Measurements from ENCODE around the gene SPOCK1.

SPOCK1 gene

DNA sequence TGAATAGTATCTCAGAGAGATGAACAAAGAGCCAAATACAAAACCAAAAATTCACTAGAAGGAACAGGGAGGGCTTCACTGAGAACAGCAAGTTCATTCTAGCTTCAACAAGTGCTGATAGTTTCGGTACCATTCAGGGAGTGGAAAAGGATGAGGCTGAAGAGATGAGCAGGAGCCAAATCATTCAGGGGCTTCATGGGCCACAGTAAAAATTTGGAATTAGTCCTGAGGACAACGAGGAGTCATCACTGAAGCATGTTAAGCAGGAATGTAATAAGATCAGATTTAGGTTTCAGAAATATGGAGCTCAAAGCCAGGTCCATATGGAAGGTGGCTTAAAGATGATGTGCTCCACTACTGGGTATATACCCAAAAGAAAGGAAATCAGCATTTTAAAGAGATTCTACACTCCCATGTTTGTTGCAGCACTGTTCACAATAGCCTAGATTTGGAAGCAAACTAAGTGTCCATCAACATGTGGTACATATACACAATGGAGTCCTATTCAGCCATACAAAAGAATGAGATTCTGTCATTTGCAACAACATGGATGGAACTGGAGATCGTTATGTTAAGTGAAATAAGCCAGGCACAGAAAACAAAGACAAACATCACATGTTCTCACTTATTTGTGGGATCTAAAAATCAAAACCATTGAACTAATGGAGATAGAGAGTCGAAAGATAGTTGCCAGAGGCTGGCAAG lies 36.2 kb downstream of the SPOCK1 start:
- ATAC-seq (ENCODE audit: low read depth) (no peak; the same call in 2 of the 3 replicates), DNase-seq (ENCODE audit: low spot score) (no peak)
- H3K27ac ChIP-seq (ENCODE audit: poor library complexity, severe bottlenecking) = no peak overlapping the region
- no peaks in the 10 kb centered on the region for H3K36me3 ChIP-seq (ENCODE audit: low read depth)
- TF ChIP-seq, protein P1, sequence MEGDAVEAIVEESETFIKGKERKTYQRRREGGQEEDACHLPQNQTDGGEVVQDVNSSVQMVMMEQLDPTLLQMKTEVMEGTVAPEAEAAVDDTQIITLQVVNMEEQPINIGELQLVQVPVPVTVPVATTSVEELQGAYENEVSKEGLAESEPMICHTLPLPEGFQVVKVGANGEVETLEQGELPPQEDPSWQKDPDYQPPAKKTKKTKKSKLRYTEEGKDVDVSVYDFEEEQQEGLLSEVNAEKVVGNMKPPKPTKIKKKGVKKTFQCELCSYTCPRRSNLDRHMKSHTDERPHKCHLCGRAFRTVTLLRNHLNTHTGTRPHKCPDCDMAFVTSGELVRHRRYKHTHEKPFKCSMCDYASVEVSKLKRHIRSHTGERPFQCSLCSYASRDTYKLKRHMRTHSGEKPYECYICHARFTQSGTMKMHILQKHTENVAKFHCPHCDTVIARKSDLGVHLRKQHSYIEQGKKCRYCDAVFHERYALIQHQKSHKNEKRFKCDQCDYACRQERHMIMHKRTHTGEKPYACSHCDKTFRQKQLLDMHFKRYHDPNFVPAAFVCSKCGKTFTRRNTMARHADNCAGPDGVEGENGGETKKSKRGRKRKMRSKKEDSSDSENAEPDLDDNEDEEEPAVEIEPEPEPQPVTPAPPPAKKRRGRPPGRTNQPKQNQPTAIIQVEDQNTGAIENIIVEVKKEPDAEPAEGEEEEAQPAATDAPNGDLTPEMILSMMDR (IDR thresholded peaks at IDR 0.05; ENCODE audit: poor library complexity, severe bottlenecking) = no peak
- no peaks in the 10 kb centered on the region for H3K9me3 ChIP-seq (ENCODE audit: severe bottlenecking)
- H3K4me1 ChIP-seq (ENCODE audit: insufficient read depth, poor library complexity, severe bottlenecking) = no peaks in the 10 kb centered on the region
- no peak overlapping the region for H3K4me3 ChIP-seq (ENCODE audit: severe bottlenecking)
- no peaks in the 10 kb centered on the region for H3K27me3 ChIP-seq (ENCODE audit: insufficient read depth, poor library complexity, severe bottlenecking)

DNA sequence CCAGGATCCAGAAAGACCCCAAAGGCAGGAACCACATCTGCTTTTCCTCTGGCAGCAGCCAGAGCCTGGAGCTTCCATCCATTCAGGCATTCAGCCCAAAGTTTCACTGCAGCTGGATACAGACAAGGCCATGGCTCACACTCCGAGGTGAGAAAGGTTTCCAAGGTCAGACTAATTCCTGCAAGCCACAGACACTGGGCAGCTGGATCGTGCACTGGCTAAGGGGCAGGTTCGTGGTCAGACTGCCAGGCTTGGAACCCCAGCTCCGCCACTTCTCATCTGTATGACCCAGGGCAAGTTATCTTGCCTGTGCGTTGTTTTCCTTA lies 36.9 kb downstream of the SPOCK1 start:
- TF ChIP-seq, protein P1 (IDR thresholded peaks at IDR 0.05; ENCODE audit: poor library complexity, severe bottlenecking) = no peak
- Histone ChIP-seq H3K36me3 (ENCODE audit: low read depth) (no peaks in the 10 kb centered on the region), H3K27ac (ENCODE audit: poor library complexity, severe bottlenecking) (no peak overlapping the region), H3K4me1 (ENCODE audit: insufficient read depth, poor library complexity, severe bottlenecking) (no peaks in the 10 kb centered on the region), H3K4me3 (ENCODE audit: severe bottlenecking) (no peak overlapping the region), H3K9me3 (ENCODE audit: severe bottlenecking) (no peaks in the 10 kb centered on the region), H3K27me3 (ENCODE audit: insufficient read depth, poor library complexity, severe bottlenecking) (no peaks in the 10 kb centered on the region)
- DNase-seq (ENCODE audit: low spot score) (no peak), ATAC-seq (ENCODE audit: low read depth) (no peak)

DNA sequence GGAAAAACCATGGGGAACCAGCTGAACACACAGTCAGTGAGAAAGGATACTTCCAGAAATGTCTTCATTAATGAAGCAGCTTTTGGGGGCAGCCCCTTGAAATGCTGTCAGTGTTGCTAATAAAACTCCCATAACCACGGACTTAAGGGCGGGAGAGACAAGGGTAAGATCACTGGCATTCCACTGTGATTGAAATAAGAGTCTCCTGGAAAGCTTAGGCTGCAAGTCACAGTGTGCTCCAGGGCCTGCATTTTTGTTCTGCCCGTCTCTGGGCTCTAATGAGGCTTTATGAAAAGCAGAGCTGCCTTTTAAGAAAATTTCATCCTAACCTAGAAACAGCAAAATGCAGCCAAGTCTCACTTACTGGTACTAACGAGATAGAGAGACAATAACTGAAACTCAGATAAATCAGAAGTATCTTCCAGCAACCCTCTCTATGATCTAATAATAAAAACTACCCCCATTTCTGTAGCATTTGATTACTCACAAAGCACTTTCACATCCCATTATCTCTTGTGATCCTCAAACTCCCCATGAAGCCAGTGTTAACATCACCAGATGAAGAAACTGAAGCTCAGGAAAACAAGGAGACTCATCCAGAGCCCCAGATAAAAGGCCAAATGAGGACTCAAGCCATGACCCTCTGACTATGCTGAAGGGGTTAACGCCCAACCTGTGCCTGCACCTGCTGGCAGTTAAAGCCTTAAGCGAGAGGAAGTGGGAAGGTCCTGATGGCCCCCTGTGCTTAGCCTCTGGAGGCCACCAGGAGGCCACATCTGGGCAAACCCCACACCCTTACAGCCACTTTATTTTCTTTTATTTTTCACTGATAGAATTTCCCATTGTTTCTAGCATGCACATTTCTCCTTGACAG lies 37.5 kb downstream of the SPOCK1 start:
- Histone ChIP-seq H3K4me3 (ENCODE audit: severe bottlenecking) (no peak overlapping the region), H3K9me3 (ENCODE audit: severe bottlenecking) (no peaks in the 10 kb centered on the region), H3K36me3 (ENCODE audit: low read depth) (no peaks in the 10 kb centered on the region), H3K27me3 (ENCODE audit: insufficient read depth, poor library complexity, severe bottlenecking) (no peaks in the 10 kb centered on the region), H3K27ac (ENCODE audit: poor library complexity, severe bottlenecking) (no peak overlapping the region), H3K4me1 (ENCODE audit: insufficient read depth, poor library complexity, severe bottlenecking) (no peaks in the 10 kb centered on the region)
- TF ChIP-seq, protein P1 (IDR thresholded peaks at IDR 0.05; ENCODE audit: poor library complexity, severe bottlenecking) = no peak
- no peak for ATAC-seq (ENCODE audit: low read depth)
- no peak for DNase-seq (ENCODE audit: low spot score)

DNA sequence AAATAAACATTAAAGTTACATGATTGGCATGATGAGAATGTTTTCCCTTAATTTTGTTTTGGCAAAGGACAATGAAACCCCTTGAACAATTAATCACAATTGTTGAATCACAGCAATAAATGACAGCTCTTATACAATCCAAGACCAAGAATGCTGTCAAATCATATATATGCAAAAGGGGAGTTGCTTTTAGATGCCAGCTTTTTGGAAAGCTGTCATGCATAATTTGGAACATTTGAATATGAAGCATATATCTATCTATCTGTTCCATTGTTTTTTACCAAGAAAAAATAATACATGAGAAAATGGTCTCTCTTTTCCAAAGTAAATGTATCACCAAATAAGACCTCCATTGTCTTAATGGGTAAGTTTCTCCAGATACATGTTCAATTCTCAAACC lies 44.5 kb downstream of the SPOCK1 start:
- TF ChIP-seq, protein P1 (IDR thresholded peaks at IDR 0.05; ENCODE audit: poor library complexity, severe bottlenecking) = no peak
- Histone ChIP-seq H3K9me3 (ENCODE audit: severe bottlenecking) (no peaks in the 10 kb centered on the region), H3K27ac (ENCODE audit: poor library complexity, severe bottlenecking) (no peak overlapping the region), H3K36me3 (ENCODE audit: low read depth) (no peaks in the 10 kb centered on the region), H3K4me1 (ENCODE audit: insufficient read depth, poor library complexity, severe bottlenecking) (no peaks in the 10 kb centered on the region), H3K4me3 (ENCODE audit: severe bottlenecking) (no peak overlapping the region), H3K27me3 (ENCODE audit: insufficient read depth, poor library complexity, severe bottlenecking) (no peaks in the 10 kb centered on the region)
- DNase-seq (ENCODE audit: low spot score) (no peak), ATAC-seq (ENCODE audit: low read depth) (no peak)
